Lung (tissue), 12 donors: Measurements from ENCODE around the gene FOXN1. TPM values are rescaled to one million over a fixed set of nuclear protein-coding genes. Genes with fewer than 3 reads are reported as not detected.

Experiments
- ATAC-seq: fragments of 200-7000 bp; cut with Tn5 transposase; one replicate; pipeline ENCODE4 v1.9.1; 2020; ENCODE audit warnings: moderate number of reproducible peaks; ENCODE audit not compliant: insufficient read depth, low FRiP score
- DNase-seq, 3 donors: peaks; one replicate each; pipeline ENCODE4 v3.0.0-alpha.2; 2013 to 2017
- H3K27ac ChIP-seq, 2 donors: one replicate each; pipeline ENCODE4 v1.5.1; 2013; ENCODE audit warnings: mild to moderate bottlenecking in 2 of 2, moderate library complexity in 2 of 2, control low read depth in 1 of 2, inconsistent platforms in 1 of 2, low read depth in 1 of 2, low read length in 1 of 2
- H3K27me3 ChIP-seq, 3 donors: one replicate each; pipeline ENCODE4 v1.5.1; 2013; ENCODE audit warnings: low read length in 2 of 3; ENCODE audit not compliant: control insufficient read depth in 3 of 3, insufficient read depth in 3 of 3
- H3K36me3 ChIP-seq, 4 donors: one replicate each; pipeline ENCODE4 v1.5.1; 2013; ENCODE audit warnings: low read length in 4 of 4, mild to moderate bottlenecking in 1 of 4, moderate library complexity in 1 of 4; ENCODE audit not compliant: control insufficient read depth in 4 of 4, insufficient read depth in 4 of 4
- H3K4me1 ChIP-seq, 5 donors: one replicate each; pipeline ENCODE4 v1.5.1; 2013; ENCODE audit warnings: low read length in 5 of 5, mild to moderate bottlenecking in 2 of 5, moderate library complexity in 1 of 5; ENCODE audit not compliant: control insufficient read depth in 5 of 5, insufficient read depth in 5 of 5
- H3K4me3 ChIP-seq: one replicate; pipeline ENCODE4 v1.5.1; 2013; ENCODE audit warnings: mild to moderate bottlenecking, control low read depth, moderate library complexity
- H3K9ac ChIP-seq, 2 donors: one replicate each; pipeline ENCODE4 v1.5.1; 2013; ENCODE audit warnings: low read length in 2 of 2, control low read depth in 1 of 2; ENCODE audit not compliant: insufficient read depth in 1 of 2
- H3K9me3 ChIP-seq, 4 donors: one replicate each; pipeline ENCODE4 v1.5.1; 2013; ENCODE audit warnings: low read length in 3 of 4, mild to moderate bottlenecking in 1 of 4, moderate library complexity in 1 of 4; ENCODE audit not compliant: control insufficient read depth in 4 of 4, insufficient read depth in 3 of 4
- WGBS, 2 donors: extraction: QIAGEN DNeasy Blood & Tissue Kit; methylation state at CpG; one replicate each; pipeline ENCODE4 v1.1.7; 2013; 5-methylcytosine and 5-hydroxymethylcytosine counted together
- polyA plus RNA-seq, 2 donors: library from polyadenylated mRNA; stranded (reverse); fragments of 200-250 nt; gene quantifications; one replicate each; pipeline ENCODE4 v1.2.1, GENCODE V29; 2013
- total RNA-seq, 2 donors: library from RNA; depleted of rRNA in 1 of 2; stranded (reverse); fragments of >200 nt in 1 of 2; gene quantifications; one replicate each; pipeline ENCODE4 v1.2.1, GENCODE V29; 2014 to 2021
- TF ChIP-seq, protein P1 (sequence below): IDR thresholded peaks from 2 replicates; pipeline ENCODE4 v1.5.1; 2012; ENCODE audit warnings: mild to moderate bottlenecking; ENCODE audit errors: control extremely low read depth, extremely low read depth
- donor health status: control.
- donor health status: control.
- donor health status: Bipolar disorder and iron deficiency.
- donor health status: healthy.
- donor health status: DM: yes; HTN: yes; CAD: no.

FOXN1 gene
- total and polyA plus RNA-seq, 4 donors: 0.13 to 0.25 (median 0.18) TPM; not detected in 1

DNA sequence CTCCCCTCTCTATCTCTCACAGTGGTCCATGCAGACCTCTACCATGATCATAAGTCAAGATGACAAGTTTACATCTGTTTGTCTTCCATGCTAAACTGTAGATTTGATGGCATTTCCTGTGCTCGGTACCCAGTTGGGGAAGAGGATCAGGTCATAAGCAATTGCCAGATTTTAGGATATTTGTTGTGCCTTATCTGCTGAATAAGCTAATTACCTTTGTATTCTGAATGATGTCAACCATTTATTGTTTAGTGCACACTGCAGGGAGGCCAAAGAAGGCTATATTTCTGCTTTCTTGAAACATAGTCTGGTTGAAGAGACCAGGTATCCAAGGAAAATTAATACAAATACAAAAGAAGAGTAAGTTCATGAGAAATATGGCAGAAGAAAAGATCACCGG lies 76.4 kb downstream of the FOXN1 start:
- no peaks in the 10 kb centered on the region for H3K27me3 ChIP-seq
- DNase-seq (no peak), ATAC-seq (no peak)
- TF ChIP-seq, protein P1, sequence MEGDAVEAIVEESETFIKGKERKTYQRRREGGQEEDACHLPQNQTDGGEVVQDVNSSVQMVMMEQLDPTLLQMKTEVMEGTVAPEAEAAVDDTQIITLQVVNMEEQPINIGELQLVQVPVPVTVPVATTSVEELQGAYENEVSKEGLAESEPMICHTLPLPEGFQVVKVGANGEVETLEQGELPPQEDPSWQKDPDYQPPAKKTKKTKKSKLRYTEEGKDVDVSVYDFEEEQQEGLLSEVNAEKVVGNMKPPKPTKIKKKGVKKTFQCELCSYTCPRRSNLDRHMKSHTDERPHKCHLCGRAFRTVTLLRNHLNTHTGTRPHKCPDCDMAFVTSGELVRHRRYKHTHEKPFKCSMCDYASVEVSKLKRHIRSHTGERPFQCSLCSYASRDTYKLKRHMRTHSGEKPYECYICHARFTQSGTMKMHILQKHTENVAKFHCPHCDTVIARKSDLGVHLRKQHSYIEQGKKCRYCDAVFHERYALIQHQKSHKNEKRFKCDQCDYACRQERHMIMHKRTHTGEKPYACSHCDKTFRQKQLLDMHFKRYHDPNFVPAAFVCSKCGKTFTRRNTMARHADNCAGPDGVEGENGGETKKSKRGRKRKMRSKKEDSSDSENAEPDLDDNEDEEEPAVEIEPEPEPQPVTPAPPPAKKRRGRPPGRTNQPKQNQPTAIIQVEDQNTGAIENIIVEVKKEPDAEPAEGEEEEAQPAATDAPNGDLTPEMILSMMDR: no peak
- H3K4me3 ChIP-seq: no peak overlapping the region
- no peak overlapping the region for H3K9ac ChIP-seq
- H3K9me3 ChIP-seq: no peaks in the 10 kb centered on the region
- H3K27ac ChIP-seq: no peak overlapping the region
- 96 to 97% methylated on average over 2 of the region's 2 CpGs for WGBS, 2 donors
- H3K36me3 ChIP-seq: peaks cover 0 to 27% (median 14%) of the 10 kb centered on the region in 4 donors
- H3K4me1 ChIP-seq: peaks cover 0 to 23% (median 0%) of the 10 kb centered on the region in 5 donors

DNA sequence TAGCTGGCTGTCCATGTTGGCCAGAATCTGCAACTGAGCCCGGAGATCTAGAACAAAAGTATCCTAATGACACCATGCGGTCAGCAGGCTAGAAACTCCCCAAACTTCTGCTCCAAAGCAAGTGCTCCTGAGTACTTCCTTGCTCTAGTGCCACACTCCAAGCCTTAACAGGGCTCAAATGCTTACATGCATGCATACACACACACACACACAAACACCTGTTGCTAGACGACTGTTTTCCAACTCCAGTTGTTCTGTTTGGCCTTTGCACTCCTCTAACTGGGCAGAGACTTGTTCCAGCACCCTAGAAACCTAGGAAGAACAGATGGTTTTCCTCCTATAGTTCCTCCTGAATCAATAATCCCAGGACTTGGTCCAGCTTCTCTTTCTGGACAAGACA lies 78.3 kb downstream of the FOXN1 start:
- peaks cover 0 to 21% (median 13%) of the 10 kb centered on the region in 4 donors for H3K36me3 ChIP-seq
- TF ChIP-seq, protein P1: no peak
- no peak overlapping the region for H3K27ac ChIP-seq
- ATAC-seq (no peak), DNase-seq (no peak)
- WGBS, 2 donors: 74 to 92% methylated on average over 3 of the region's 3 CpGs
- H3K9ac ChIP-seq: no peak overlapping the region
- H3K4me1 ChIP-seq: peaks cover 0 to 23% (median 0%) of the 10 kb centered on the region in 5 donors
- H3K9me3 ChIP-seq: no peaks in the 10 kb centered on the region
- no peak overlapping the region for H3K4me3 ChIP-seq
- no peaks in the 10 kb centered on the region for H3K27me3 ChIP-seq

DNA sequence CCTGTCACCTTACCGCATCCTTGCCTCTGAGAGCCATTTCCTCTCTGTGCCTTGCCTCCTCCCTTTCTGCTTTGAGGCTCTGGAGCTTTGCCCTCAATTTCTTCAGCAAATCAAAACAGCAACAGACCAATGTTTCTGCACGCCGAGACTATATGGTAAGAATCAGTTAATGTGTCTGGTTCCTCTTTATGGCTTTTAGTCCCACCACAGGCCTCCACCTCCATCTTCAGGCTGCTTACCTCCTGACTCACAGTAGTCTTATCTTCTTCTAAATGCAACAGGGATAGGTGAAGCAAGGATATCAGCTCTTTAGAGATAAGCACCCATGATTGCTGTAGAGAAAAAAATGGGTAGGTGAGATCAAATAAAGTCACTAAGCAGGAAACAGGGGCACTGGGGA lies 79.7 kb downstream of the FOXN1 start:
- TF ChIP-seq, protein P1: no peak
- Histone ChIP-seq H3K27me3 (no peaks in the 10 kb centered on the region), H3K9me3 (no peaks in the 10 kb centered on the region), H3K9ac (no peak overlapping the region), H3K4me3 (no peak overlapping the region), H3K27ac (no peak overlapping the region), H3K4me1 (peaks cover 0 to 13% (median 0%) of the 10 kb centered on the region in 5 donors), H3K36me3 (peaks cover 0 to 24% (median 13%) of the 10 kb centered on the region in 4 donors)
- no peak for DNase-seq
- no peak for ATAC-seq
- WGBS, 2 donors: 70 to 88% methylated on average over 3 of the region's 3 CpGs

Other genes with a start within 250 kb of the FOXN1 start
- gene TMEM97, start 187.1 kb upstream of the FOXN1 start, total RNA-seq: 10 to 100 TPM; 23.5 to 62.6 TPM
- gene TMEM97, start 187.1 kb upstream of the FOXN1 start, polyA plus RNA-seq: 10 to 100 TPM; 35.3 to 42.2 TPM
- 10 to 100 TPM; 29.5 to 36.0 TPM for gene IFT20, start 170.9 kb upstream of the FOXN1 start, total RNA-seq
- 10 to 100 TPM; 35.6 to 74.1 TPM for gene IFT20, start 170.9 kb upstream of the FOXN1 start, polyA plus RNA-seq
- 10 to 100 TPM; 35.0 to 59.6 TPM for gene TNFAIP1, start 170.6 kb upstream of the FOXN1 start, total RNA-seq
- gene TNFAIP1, start 170.6 kb upstream of the FOXN1 start, polyA plus RNA-seq: 10 to 100 TPM; 17.7 to 36.9 TPM
- gene POLDIP2, start 148.8 kb upstream of the FOXN1 start, total RNA-seq: 10 to 100 TPM; 38.7 to 82.6 TPM
- gene POLDIP2, start 148.8 kb upstream of the FOXN1 start, polyA plus RNA-seq: 10 to 100 TPM; 43.6 to 80.9 TPM
- not detected for gene SEBOX, start 141.1 kb upstream of the FOXN1 start, total RNA-seq
- gene SEBOX, start 141.1 kb upstream of the FOXN1 start, polyA plus RNA-seq: not detected
- 1 to 10 TPM in 1 of 2 donors, under 1 TPM in 1; 0.40 to 2.5 TPM for gene VTN, start 136.0 kb upstream of the FOXN1 start, total RNA-seq
- gene VTN, start 136.0 kb upstream of the FOXN1 start, polyA plus RNA-seq: 1 to 10 TPM; 1.3 to 1.9 TPM
- 10 to 100 TPM in 1 of 2 donors, 1 to 10 TPM in 1; 9.3 to 24.6 TPM for gene SARM1, start 134.7 kb upstream of the FOXN1 start, total RNA-seq
- 10 to 100 TPM in 1 of 2 donors, 1 to 10 TPM in 1; 9.6 to 10.1 TPM for gene SARM1, start 134.7 kb upstream of the FOXN1 start, polyA plus RNA-seq
- 10 to 100 TPM in 1 of 2 donors, 1 to 10 TPM in 1; 4.6 to 23.8 TPM for gene SLC46A1, start 100.1 kb upstream of the FOXN1 start, total RNA-seq
- gene SLC46A1, start 100.1 kb upstream of the FOXN1 start, polyA plus RNA-seq: 10 to 100 TPM in 1 of 2 donors, 1 to 10 TPM in 1; 8.6 to 10.2 TPM
- under 1 TPM in 1 of 2 donors, not detected in 1; 0.15 TPM for gene SLC13A2, start 32.7 kb upstream of the FOXN1 start, total RNA-seq
- gene SLC13A2, start 32.7 kb upstream of the FOXN1 start, polyA plus RNA-seq: under 1 TPM; 0.02 to 0.06 TPM
- 10 to 100 TPM; 29.2 to 34.2 TPM for gene UNC119, start 46.3 kb downstream of the FOXN1 start, total RNA-seq
- 10 to 100 TPM; 19.0 to 40.0 TPM for gene UNC119, start 46.3 kb downstream of the FOXN1 start, polyA plus RNA-seq
- 10 to 100 TPM; 43.2 to 71.3 TPM for gene PIGS, start 65.2 kb downstream of the FOXN1 start, total RNA-seq
- gene PIGS, start 65.2 kb downstream of the FOXN1 start, polyA plus RNA-seq: 10 to 100 TPM in 1 of 2 donors, 1 to 10 TPM in 1; 10.0 to 71.9 TPM
- gene ALDOC, start 70.5 kb downstream of the FOXN1 start, total RNA-seq: 10 to 100 TPM; 21.0 to 40.3 TPM
- gene ALDOC, start 70.5 kb downstream of the FOXN1 start, polyA plus RNA-seq: 10 to 100 TPM; 15.5 to 52.5 TPM
- 10 to 100 TPM; 10.5 to 15.0 TPM for gene SPAG5, start 92.7 kb downstream of the FOXN1 start, total RNA-seq
- gene SPAG5, start 92.7 kb downstream of the FOXN1 start, polyA plus RNA-seq: 1 to 10 TPM; 6.3 to 9.9 TPM
- gene RSKR, start 107.8 kb downstream of the FOXN1 start, total RNA-seq: 10 to 100 TPM; 12.2 to 14.3 TPM
- 1 to 10 TPM; 3.9 to 5.5 TPM for gene RSKR, start 107.8 kb downstream of the FOXN1 start, polyA plus RNA-seq
- 100 to 1,000 TPM in 1 of 2 donors, 10 to 100 TPM in 1; 81.3 to 147 TPM for gene BLTP2, start 138.8 kb downstream of the FOXN1 start, total RNA-seq
- 10 to 100 TPM; 23.4 to 46.4 TPM for gene BLTP2, start 138.8 kb downstream of the FOXN1 start, polyA plus RNA-seq
- gene SDF2, start 155.6 kb downstream of the FOXN1 start, total RNA-seq: 10 to 100 TPM; 45.1 to 51.9 TPM
- gene SDF2, start 155.6 kb downstream of the FOXN1 start, polyA plus RNA-seq: 10 to 100 TPM; 36.5 to 73.3 TPM
- gene SUPT6H, start 155.9 kb downstream of the FOXN1 start, total RNA-seq: 10 to 100 TPM; 64.8 to 96.4 TPM
- 10 to 100 TPM; 27.5 to 32.4 TPM for gene SUPT6H, start 155.9 kb downstream of the FOXN1 start, polyA plus RNA-seq
- gene PROCA1, start 205.5 kb downstream of the FOXN1 start, total RNA-seq: 1 to 10 TPM; 2.1 to 3.7 TPM
- gene PROCA1, start 205.5 kb downstream of the FOXN1 start, polyA plus RNA-seq: 1 to 10 TPM; 1.2 to 3.4 TPM
- 10 to 100 TPM; 77.8 to 91.8 TPM for gene RAB34, start 211.5 kb downstream of the FOXN1 start, total RNA-seq
- 100 to 1,000 TPM; 103 TPM for gene RAB34, start 211.5 kb downstream of the FOXN1 start, polyA plus RNA-seq
- 1,000 to 10,000 TPM in 1 of 2 donors, 100 to 1,000 TPM in 1; 528 to 1,109 TPM for gene RPL23A, start 213.6 kb downstream of the FOXN1 start, total RNA-seq
- 1,000 to 10,000 TPM in 1 of 2 donors, 100 to 1,000 TPM in 1; 955 to 1,200 TPM for gene RPL23A, start 213.6 kb downstream of the FOXN1 start, polyA plus RNA-seq
- 10 to 100 TPM in 1 of 2 donors, 1 to 10 TPM in 1; 3.8 to 32.0 TPM for gene TLCD1, start 219.9 kb downstream of the FOXN1 start, total RNA-seq
- gene TLCD1, start 219.9 kb downstream of the FOXN1 start, polyA plus RNA-seq: 10 to 100 TPM; 25.4 to 42.0 TPM
- 10 to 100 TPM in 1 of 2 donors, 1 to 10 TPM in 1; 5.7 to 14.7 TPM for gene NEK8, start 222.4 kb downstream of the FOXN1 start, total RNA-seq
- gene NEK8, start 222.4 kb downstream of the FOXN1 start, polyA plus RNA-seq: 1 to 10 TPM; 5.1 to 9.2 TPM
- 10 to 100 TPM; 35.7 to 92.4 TPM for gene TRAF4, start 237.7 kb downstream of the FOXN1 start, total RNA-seq
- gene TRAF4, start 237.7 kb downstream of the FOXN1 start, polyA plus RNA-seq: 10 to 100 TPM; 51.9 to 56.3 TPM